Stimulated activated CD4-positive, alpha-beta T cell treated with anti-CD3 and anti-CD28 coated beads, Interleukin-1b, Interleukin-23, amount 100 ng/mL, for 48 hours (primary cell): ENCODE measurements around the gene PREB.

ENCODE experiments used
- DNase-seq: peaks from one replicate; pipeline ENCODE4 v3.0.0-alpha.2; 2020

PREB gene

GRCh38 chr2:27152102-27152795 is 17.8 kb upstream of the PREB start:
- DNase-seq: no peak

GRCh38 chr2:27150639-27151230 is 16.3 kb upstream of the PREB start:
- no peak for DNase-seq

GRCh38 chr2:27149570-27150405 is 15.4 kb upstream of the PREB start:
- no peak for DNase-seq

GRCh38 chr2:27148801-27149439 is 14.5 kb upstream of the PREB start, which contains the start of gene TCF23:
Gene TCF23 (plus strand): TSS chr2:27149004. CDS start chr2:27149134, 130 bp downstream.
- no peak for DNase-seq

- no peak for DNase-seq
These were observed 13.5 kb upstream of the PREB start for GRCh38 chr2:27147935-27148334.

GRCh38 chr2:27145682-27146081 is 11.2 kb upstream of the PREB start:
- DNase-seq: no peak

GRCh38 chr2:27143285-27143684 is 8.8 kb upstream of the PREB start:
- DNase-seq: no peak

GRCh38 chr2:27139310-27139709 is 4.9 kb upstream of the PREB start, which contains the start of gene PRR30:
Gene PRR30 (minus strand): TSS chr2:27139410. CDS start chr2:27138329, 1,081 bp downstream.
- DNase-seq: no peak

GRCh38 chr2:27138111-27138510 is 3.7 kb upstream of the PREB start:
- DNase-seq: no peak

- no peak for DNase-seq
These were observed 3.0 kb upstream of the PREB start for GRCh38 chr2:27137322-27137935.

GRCh38 chr2:27136751-27137150 is 2.3 kb upstream of the PREB start:
- DNase-seq: no peak

GRCh38 chr2:27135478-27135955 is 1.1 kb upstream of the PREB start:
- DNase-seq: no peak

- DNase-seq: no peak
These were observed 493 bp upstream of the PREB start for GRCh38 chr2:27134781-27135477.

- peak; percentile 47 for DNase-seq
These were observed 1.1 kb downstream of the PREB start for GRCh38 chr2:27133195-27133875.

GRCh38 chr2:27131429-27131828 is 3.0 kb downstream of the PREB start:
- DNase-seq: no peak

GRCh38 chr2:27130396-27130795 is 4.0 kb downstream of the PREB start:
- DNase-seq: no peak

GRCh38 chr2:27128668-27129571 is 5.5 kb downstream of the PREB start:
- DNase-seq: no peak

GRCh38 chr2:27127883-27128667 is 6.4 kb downstream of the PREB start:
- DNase-seq: no peak

- DNase-seq: no peak
These were observed 8.2 kb downstream of the PREB start for GRCh38 chr2:27126252-27126710.
